Osteoblast (primary cell): ENCODE measurements around the gene AK9. TPM values are rescaled to one million over a fixed set of nuclear protein-coding genes. Genes with fewer than 3 reads are reported as not detected.

Experiments
- DNase-seq: peaks from one replicate; pipeline ENCODE4 v3.0.0; 2011; ENCODE audit warnings: low spot score, mixed read lengths; ENCODE audit not compliant: insufficient read length; ENCODE audit errors: missing footprints
- H2AFZ ChIP-seq: 2 replicates; pipeline ENCODE4 v1.6.0; 2011; ENCODE audit warnings: mild to moderate bottlenecking, low read length
- H3K27ac ChIP-seq: 2 replicates; pipeline ENCODE4 v1.5.1; 2011; ENCODE audit warnings: mild to moderate bottlenecking, low read depth, low read length, moderate library complexity
- H3K27me3 ChIP-seq: 2 replicates; pipeline ENCODE4 v1.6.0; 2012; ENCODE audit warnings: mild to moderate bottlenecking, control low read depth, inconsistent platforms, low read length, moderate library complexity; ENCODE audit not compliant: insufficient read depth
- H3K36me3 ChIP-seq: 2 replicates; pipeline ENCODE4 v1.5.1; 2011; ENCODE audit warnings: mild to moderate bottlenecking, low read length, control low read depth, moderate library complexity; ENCODE audit not compliant: insufficient read depth
- H3K4me1 ChIP-seq: 2 replicates; pipeline ENCODE4 v1.5.1; 2011; ENCODE audit warnings: mild to moderate bottlenecking, low read length, control low read depth, moderate library complexity; ENCODE audit not compliant: insufficient read depth
- H3K4me2 ChIP-seq: 2 replicates; pipeline ENCODE4 v1.6.0; 2011; ENCODE audit warnings: mild to moderate bottlenecking, low read length; ENCODE audit not compliant: insufficient read depth
- H3K4me3 ChIP-seq: fragments of 200-600 bp; sonication (generic); 3 replicates; pipeline ENCODE4 v1.5.1; 2012; ENCODE audit warnings: mild to moderate bottlenecking, low read length, inconsistent platforms; ENCODE audit not compliant: insufficient read depth
- H3K79me2 ChIP-seq: 2 replicates; pipeline ENCODE4 v1.6.0; 2012; ENCODE audit warnings: mild to moderate bottlenecking, low read length, control low read depth, inconsistent platforms; ENCODE audit not compliant: insufficient read depth
- H3K9me3 ChIP-seq: 2 replicates; pipeline ENCODE4 v1.5.1; 2011; ENCODE audit warnings: low read depth, low read length, control low read depth
- H4K20me1 ChIP-seq: 2 replicates; pipeline ENCODE4 v1.6.0; 2012; ENCODE audit warnings: mild to moderate bottlenecking, low read length, control low read depth; ENCODE audit not compliant: insufficient read depth
- CTCF ChIP-seq: IDR thresholded peaks from 2 replicates; pipeline ENCODE4 v1.5.1; 2011; ENCODE audit warnings: mild to moderate bottlenecking, low read depth, low read length, moderate library complexity; ENCODE audit errors: extremely low read depth
- total RNA-seq: library from RNA; depleted of rRNA; stranded (reverse); fragments of >200 nt; gene quantifications from 2 replicates; pipeline ENCODE4 v1.2.3, GENCODE V29; 2012

Gene AK9
- total RNA-seq, 1 donor, result 5.8 TPM

DNA sequence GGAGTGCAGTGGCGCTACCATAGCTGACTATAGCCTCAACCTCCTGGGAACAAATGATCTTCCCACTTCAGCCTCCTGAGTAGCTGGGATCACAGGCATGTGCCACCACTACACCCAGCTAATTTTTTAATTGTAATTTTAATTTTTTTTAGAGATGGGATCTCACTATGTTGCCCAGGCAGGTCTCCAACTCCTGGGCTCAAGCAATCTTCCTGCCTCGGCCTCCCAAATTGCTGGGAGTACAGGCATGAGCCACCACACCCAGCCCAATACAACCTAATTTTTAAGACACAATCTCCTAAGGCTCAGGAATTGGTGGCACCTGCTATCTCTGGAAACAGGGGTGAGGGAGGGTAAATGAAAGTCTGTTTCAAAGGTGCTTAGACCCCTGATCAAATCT lies 213.8 kb downstream of the AK9 start:
- Histone ChIP-seq H3K4me2 (no peak overlapping the region), H3K27me3 (no peaks in the 10 kb centered on the region), H4K20me1 (peaks cover 2% of the 10 kb centered on the region), H3K36me3 (peaks cover 44% of the 10 kb centered on the region), H2AFZ (no peak overlapping the region), H3K27ac (no peak overlapping the region), H3K4me1 (peaks cover 8% of the 10 kb centered on the region), H3K9me3 (no peaks in the 10 kb centered on the region), H3K79me2 (peaks cover 48% of the 10 kb centered on the region), H3K4me3 (no peak overlapping the region)
- DNase-seq, result no peak
- TF ChIP-seq CTCF, result no peak

GRCh38 chr6:109475625-109476024 lies 215.4 kb downstream of the AK9 start:
- TF ChIP-seq CTCF, result no peak
- H3K4me1 ChIP-seq, result peaks cover 4% of the 10 kb centered on the region
- peaks cover 2% of the 10 kb centered on the region for H4K20me1 ChIP-seq
- no peaks in the 10 kb centered on the region for H3K9me3 ChIP-seq
- no peak overlapping the region for H3K27ac ChIP-seq
- no peak overlapping the region for H3K4me3 ChIP-seq
- H2AFZ ChIP-seq, result no peak overlapping the region
- no peak for DNase-seq
- peaks cover 45% of the 10 kb centered on the region for H3K36me3 ChIP-seq
- H3K4me2 ChIP-seq, result no peak overlapping the region
- no peaks in the 10 kb centered on the region for H3K27me3 ChIP-seq
- H3K79me2 ChIP-seq, result peaks cover 34% of the 10 kb centered on the region

GRCh38 chr6:109474995-109475394 lies 216.0 kb downstream of the AK9 start:
- DNase-seq, result no peak
- H3K4me1 ChIP-seq, result peaks cover 4% of the 10 kb centered on the region
- H3K27me3 ChIP-seq, result no peaks in the 10 kb centered on the region
- H3K36me3 ChIP-seq, result peaks cover 44% of the 10 kb centered on the region
- no peaks in the 10 kb centered on the region for H3K9me3 ChIP-seq
- H4K20me1 ChIP-seq, result peaks cover 2% of the 10 kb centered on the region
- no peak overlapping the region for H3K27ac ChIP-seq
- peaks cover 29% of the 10 kb centered on the region for H3K79me2 ChIP-seq
- no peak overlapping the region for H3K4me2 ChIP-seq
- no peak for TF ChIP-seq CTCF
- H2AFZ ChIP-seq, result no peak overlapping the region
- H3K4me3 ChIP-seq, result no peak overlapping the region

GRCh38 chr6:109473120-109473519 lies 217.9 kb downstream of the AK9 start:
- peaks cover 2% of the 10 kb centered on the region for H4K20me1 ChIP-seq
- no peaks in the 10 kb centered on the region for H3K27me3 ChIP-seq
- H3K27ac ChIP-seq, result no peak overlapping the region
- H3K4me2 ChIP-seq, result no peak overlapping the region
- H3K9me3 ChIP-seq, result no peaks in the 10 kb centered on the region
- H3K79me2 ChIP-seq, result peaks cover 14% of the 10 kb centered on the region
- no peak for TF ChIP-seq CTCF
- no peak overlapping the region for H3K4me3 ChIP-seq
- no peaks in the 10 kb centered on the region for H3K4me1 ChIP-seq
- H3K36me3 ChIP-seq, result peaks cover 53% of the 10 kb centered on the region
- DNase-seq, result no peak
- H2AFZ ChIP-seq, result no peak overlapping the region
